IMR-90 (cell line): ENCODE measurements around the gene R3HDM2. TPM values are rescaled to one million over a fixed set of nuclear protein-coding genes. Genes with fewer than 3 reads are reported as not detected.
A peak's percentile ranks its signal among the peaks of the same experiment; 100 is the strongest.

Source experiments
- ATAC-seq: fragments of 200-7000 bp; cut with Tn5 transposase; 2 replicates; pipeline ENCODE4 v1.9.1; 2020; ENCODE audit warnings: low read depth, mild to moderate bottlenecking, moderate library complexity
- BruUV-seq: library from RNA; stranded (reverse); fragments of 400-500 nt; replicated peaks from 2 replicates; lab custom pipeline; 2021; lab: Mats Ljungman, UMichigan
- CTCF ChIA-PET: fragments of 300-600 bp; formaldehyde crosslinking; extraction: SDS; loops from one replicate; lab custom pipeline; 2021; ENCODE audit warnings: antibody characterized with exemption; lab: Yijun Ruan, JAX
- POLR2A ChIA-PET: fragments of 300-600 bp; sonication (Branson Sonifier 250); formaldehyde crosslinking; loops from one replicate; lab custom pipeline; 2022; ENCODE audit warnings: antibody characterized with exemption; ENCODE audit not compliant: unreplicated experiment; lab: Charles Lee
- DNase-seq: peaks from one replicate; pipeline ENCODE4 v3.0.0; 2013
- H2AFZ ChIP-seq: replicated peaks from 2 replicates; pipeline ENCODE3; 2013; ENCODE audit warnings: low read length, mild to moderate bottlenecking; ENCODE audit not compliant: poor library complexity
- H2AK5ac ChIP-seq: 2 replicates; pipeline ENCODE4 v1.6.1; 2013; ENCODE audit warnings: low read depth, low read length, inconsistent platforms
- H2AK9ac ChIP-seq: replicated peaks from 2 replicates; pipeline ENCODE3; 2013; ENCODE audit warnings: mild to moderate bottlenecking, low read depth, low read length, moderate library complexity; ENCODE audit not compliant: poor library complexity
- H2BK120ac ChIP-seq: 2 replicates; pipeline ENCODE4 v1.6.1; 2013; ENCODE audit warnings: low read depth, low read length, inconsistent platforms
- H2BK15ac ChIP-seq: 3 replicates; pipeline ENCODE4 v1.6.1; 2013; ENCODE audit warnings: low read depth, low read length, inconsistent platforms
- H2BK20ac ChIP-seq: 2 replicates; pipeline ENCODE4 v1.6.1; 2013; ENCODE audit warnings: low read depth, mild to moderate bottlenecking, inconsistent platforms, low read length, moderate library complexity
- H2BK5ac ChIP-seq: 2 replicates; pipeline ENCODE4 v1.6.1; 2013; ENCODE audit warnings: mild to moderate bottlenecking, low read depth, low read length, inconsistent platforms; ENCODE audit not compliant: poor library complexity, severe bottlenecking
- H3K14ac ChIP-seq: replicated peaks from 2 replicates; pipeline ENCODE4 v1.6.1; 2013; ENCODE audit warnings: low read depth, low read length, inconsistent platforms
- H3K18ac ChIP-seq: 2 replicates; pipeline ENCODE4 v1.6.1; 2013; ENCODE audit warnings: low read depth, low read length, control low read depth
- H3K23ac ChIP-seq: 2 replicates; pipeline ENCODE4 v1.6.1; 2013; ENCODE audit warnings: low read depth, low read length, inconsistent platforms
- H3K27ac ChIP-seq: 2 replicates; pipeline ENCODE4 v1.5.1; 2013; ENCODE audit warnings: mild to moderate bottlenecking, control low read depth, low read length; ENCODE audit not compliant: insufficient read depth
- H3K27me3 ChIP-seq: 2 replicates; pipeline ENCODE4 v1.6.1; 2013; ENCODE audit warnings: low read length; ENCODE audit not compliant: control insufficient read depth, insufficient read depth
- H3K36me3 ChIP-seq: 2 replicates; pipeline ENCODE4 v1.6.1; 2013; ENCODE audit warnings: low read length, mixed read lengths; ENCODE audit not compliant: control insufficient read depth, insufficient read depth
- H3K4ac ChIP-seq: 2 replicates; pipeline ENCODE4 v1.6.1; 2013; ENCODE audit warnings: low read depth, low read length, inconsistent platforms
- H3K4me1 ChIP-seq: 2 replicates; pipeline ENCODE4 v1.6.1; 2013; ENCODE audit warnings: low read length, mixed read lengths; ENCODE audit not compliant: control insufficient read depth, insufficient read depth
- H3K4me2 ChIP-seq: 2 replicates; pipeline ENCODE4 v1.6.1; 2013; ENCODE audit warnings: low read depth, mild to moderate bottlenecking, control low read depth, low read length, moderate library complexity
- H3K4me3 ChIP-seq: 2 replicates; pipeline ENCODE4 v1.5.1; 2013; ENCODE audit warnings: low read depth, mild to moderate bottlenecking, control low read depth, low read length, moderate library complexity; ENCODE audit not compliant: insufficient read depth
- H3K56ac ChIP-seq: 2 replicates; pipeline ENCODE4 v1.6.1; 2013; ENCODE audit warnings: low read length, inconsistent platforms; ENCODE audit not compliant: insufficient read depth; ENCODE audit errors: extremely low read depth
- H3K79me1 ChIP-seq, 2 experiments: 2 replicates each; pipeline ENCODE4 v1.6.1; 2013; ENCODE audit warnings: low read length in 2 of 2, inconsistent platforms in 1 of 2, low read depth in 1 of 2
- H3K9ac ChIP-seq: 2 replicates; pipeline ENCODE4 v1.6.1; 2013; ENCODE audit warnings: low read depth, low read length, control low read depth
- H3K9me1 ChIP-seq: 2 replicates; pipeline ENCODE4 v1.6.1; 2013; ENCODE audit warnings: low read length, inconsistent platforms; ENCODE audit not compliant: insufficient read depth
- H3K9me3 ChIP-seq: 2 replicates; pipeline ENCODE4 v1.6.1; 2013; ENCODE audit warnings: low read length; ENCODE audit not compliant: control insufficient read depth, insufficient read depth
- H4K20me1 ChIP-seq: 2 replicates; pipeline ENCODE4 v1.6.1; 2013; ENCODE audit warnings: low read length, inconsistent platforms; ENCODE audit not compliant: insufficient read depth
- H4K5ac ChIP-seq: 2 replicates; pipeline ENCODE4 v1.6.1; 2013; ENCODE audit warnings: mild to moderate bottlenecking, low read depth, low read length, control low read depth
- H4K8ac ChIP-seq, 2 experiments: 2 replicates each; pipeline ENCODE4 v1.6.1; 2013; ENCODE audit warnings: low read depth in 2 of 2, low read length in 2 of 2, control low read depth in 1 of 2, inconsistent platforms in 1 of 2
- H4K91ac ChIP-seq: 2 replicates; pipeline ENCODE4 v1.6.1; 2013; ENCODE audit warnings: low read depth, low read length, inconsistent platforms; ENCODE audit not compliant: insufficient read depth
- BHLHE40 ChIP-seq: fragments of 150-350 bp; IDR thresholded peaks from 2 replicates; pipeline ENCODE4 v1.6.1; 2016; ENCODE audit warnings: mild to moderate bottlenecking, low read depth, low read length
- MAFK ChIP-seq: IDR thresholded peaks from 2 replicates; pipeline ENCODE4 v1.6.1; 2012; ENCODE audit warnings: low read depth, low read length, improper control_type of control experiment
- RCOR1 ChIP-seq: IDR thresholded peaks from 2 replicates; pipeline ENCODE4 v1.6.1; 2012; ENCODE audit warnings: mild to moderate bottlenecking, low read length, improper control_type of control experiment; ENCODE audit not compliant: insufficient replicate concordance
- WGBS, 2 experiments: methylation state at CpG; one replicate each; pipeline versions ENCODE4 v1.1.5 to v1.1.7; 2013; ENCODE audit warnings: missing lambda C conversion rate in 2 of 2; ENCODE audit not compliant: insufficient read length in 1 of 2; ENCODE audit errors: extremely low coverage in 2 of 2; 5-methylcytosine and 5-hydroxymethylcytosine counted together
- dilution Hi-C: fragments of 300-500 bp; cut with HindIII; formaldehyde crosslinking; loops from one replicate; pipeline ENCODE4 v1.14.3; 2018; ENCODE audit warnings: low sequenced_read_pairs; ENCODE audit not compliant: unreplicated experiment
- in situ Hi-C: fragments of 300-500 bp; cut with MboI; formaldehyde crosslinking; loops from 3 replicates; pipeline ENCODE4 v1.14.3; 2019; ENCODE audit warnings: low sequenced_read_pairs, inconsistent platforms, mixed read lengths
- intact Hi-C: fragments of 100-400 bp; cut with micrococcal nuclease; formaldehyde crosslinking; loops from 2 replicates; pipeline ENCODE4 v1.10.0; 2022
- microRNA-seq, 2 experiments: library from miRNA; stranded (forward) in 1 of 2; unstranded in 1 of 2; fragments of 10-50 nt in 1 of 2; fragments of <30 nt in 1 of 2; gene quantifications in 1 of 2; microRNA quantifications in 1 of 2; one replicate each; pipeline versions ENCODE3 to v1.1.0; 2013 to 2020; ENCODE audit not compliant: insufficient read depth in 1 of 2, insufficient read length in 1 of 2, unreplicated experiment in 1 of 2
- polyA plus RNA-seq, 3 experiments: library from polyadenylated mRNA; depleted of rRNA; stranded (reverse); fragments of >200 nt; gene quantifications; 2 replicates each; pipeline ENCODE4 v1.2.3, GENCODE V29; 2012; ENCODE audit warnings: low replicate concordance in 1 of 3
- small RNA-seq, 5 experiments: library from RNA; depleted of rRNA; stranded (forward); fragments of <200 nt; gene quantifications; one replicate each; pipeline ENCODE3, GENCODE V24; 2012
- total RNA-seq: library from RNA; depleted of rRNA; stranded (reverse); fragments of >200 nt; gene quantifications from 2 replicates; pipeline ENCODE4 v1.2.3, GENCODE V29; 2012; rRNA removed
- TF ChIP-seq, protein P1 (sequence below): fragments of 150-350 bp; IDR thresholded peaks from 2 replicates; pipeline ENCODE4 v1.6.1; 2016; ENCODE audit warnings: low read depth, mild to moderate bottlenecking, low read length, moderate library complexity, borderline replicate concordance

The R3HDM2 gene
- total and polyA plus RNA-seq, 2 of the 4 experiments (the other 2 are of a cell fraction), result 7.5 to 28.4 TPM

- WGBS, 2 experiments, result 100% methylated on average over 5 of the region's 11 CpGs; no CpG with 5 or more reads in 1 of the 2 experiments
Observed at GRCh38 chr12:57203791-57204190, 227.1 kb downstream of the R3HDM2 start.

More at GRCh38 chr12:57203791-57204190, 227.1 kb downstream of the R3HDM2 start:
- dilution Hi-C loops, result no loop called here
- H3K27me3 ChIP-seq, result no peaks in the 10 kb centered on the region
- H3K9me3 ChIP-seq, result no peaks in the 10 kb centered on the region
- no peak overlapping the region for H4K8ac ChIP-seq
- no peak overlapping the region for H2AK9ac ChIP-seq
- TF ChIP-seq BHLHE40 (no peak), MAFK (no peak), RCOR1 (no peak)
- TF ChIP-seq, protein P1, sequence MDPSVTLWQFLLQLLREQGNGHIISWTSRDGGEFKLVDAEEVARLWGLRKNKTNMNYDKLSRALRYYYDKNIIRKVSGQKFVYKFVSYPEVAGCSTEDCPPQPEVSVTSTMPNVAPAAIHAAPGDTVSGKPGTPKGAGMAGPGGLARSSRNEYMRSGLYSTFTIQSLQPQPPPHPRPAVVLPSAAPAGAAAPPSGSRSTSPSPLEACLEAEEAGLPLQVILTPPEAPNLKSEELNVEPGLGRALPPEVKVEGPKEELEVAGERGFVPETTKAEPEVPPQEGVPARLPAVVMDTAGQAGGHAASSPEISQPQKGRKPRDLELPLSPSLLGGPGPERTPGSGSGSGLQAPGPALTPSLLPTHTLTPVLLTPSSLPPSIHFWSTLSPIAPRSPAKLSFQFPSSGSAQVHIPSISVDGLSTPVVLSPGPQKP, result no peak
- H2BK5ac ChIP-seq, result no peak overlapping the region
- in situ Hi-C loops, result no loop called here
- POLR2A ChIA-PET, result no interaction called here
- H4K5ac ChIP-seq, result no peak overlapping the region
- no peak for ATAC-seq
- DNase-seq, result no peak
- intact Hi-C loops, result no loop called here
- H2AFZ ChIP-seq, result peak overlapping the region; percentile 32
- no peaks in the 10 kb centered on the region for H3K4me1 ChIP-seq
- H3K36me3 ChIP-seq, result peaks cover 96% of the 10 kb centered on the region
- H3K4me3 ChIP-seq, result no peak overlapping the region
- no peak overlapping the region for H3K56ac ChIP-seq
- no peak overlapping the region for H3K9ac ChIP-seq
- H3K14ac ChIP-seq, result no peak overlapping the region
- no peak overlapping the region for H3K18ac ChIP-seq
- H3K4me2 ChIP-seq, result no peak overlapping the region
- H3K4ac ChIP-seq, result no peak overlapping the region
- no peak overlapping the region for H3K23ac ChIP-seq
- no peak overlapping the region for H4K91ac ChIP-seq
- peaks cover 8% of the 10 kb centered on the region for H4K20me1 ChIP-seq
- CTCF ChIA-PET, result no interaction called here
- H2BK120ac ChIP-seq, result no peak overlapping the region
- no peak overlapping the region for H3K27ac ChIP-seq
- no peaks in the 10 kb centered on the region for H3K9me1 ChIP-seq
- peaks cover 4 to 11% of the 10 kb centered on the region in 2 experiments; a peak in 2 of 4 replicates for H3K79me1 ChIP-seq
- no peak overlapping the region for H2BK20ac ChIP-seq
- no peak overlapping the region for H2AK5ac ChIP-seq
- BruUV-seq, result no TSS peak
- H2BK15ac ChIP-seq, result no peak overlapping the region

Small RNA genes lying within 50 kb of the gene (microRNA-seq; reads per million reads assigned to microRNA genes)
- not detected for gene RNU6-879P (ENCODE audit: insufficient read depth, insufficient read length)

Small RNA genes lying within 50 kb of the gene (small RNA-seq; reads per million reads assigned to genes)
- gene RNU6-879P, result 0 reads per million in 5 experiments

Other genes starting within 250 kb of the R3HDM2 start
- gene NXPH4, start 214.2 kb downstream of the R3HDM2 start, total RNA-seq, result 0.36 and 0.56 TPM in 2 replicates
- 3.3 and 3.8 TPM in 2 replicates for gene NXPH4, start 214.2 kb downstream of the R3HDM2 start, polyA plus RNA-seq (2012; rRNA removed)
- gene SHMT2, start 201.3 kb downstream of the R3HDM2 start, total RNA-seq, result 225 and 266 TPM in 2 replicates
- 302 and 364 TPM in 2 replicates for gene SHMT2, start 201.3 kb downstream of the R3HDM2 start, polyA plus RNA-seq (2012; rRNA removed)
- under 0.01 and 0.18 TPM in 2 replicates for gene STAC3, start 179.9 kb downstream of the R3HDM2 start, total RNA-seq
- gene STAC3, start 179.9 kb downstream of the R3HDM2 start, polyA plus RNA-seq (2012; rRNA removed), result 0.67 and 0.80 TPM in 2 replicates
- gene INHBC, start 3.7 kb upstream of the R3HDM2 start, total RNA-seq, result not detected in 2 replicates
- gene INHBC, start 3.7 kb upstream of the R3HDM2 start, polyA plus RNA-seq (2012; rRNA removed), result 0.06 and 0.09 TPM in 2 replicates
- 0.56 and 0.90 TPM in 2 replicates for gene INHBE, start 24.3 kb upstream of the R3HDM2 start, total RNA-seq
- gene INHBE, start 24.3 kb upstream of the R3HDM2 start, polyA plus RNA-seq (2012; rRNA removed), result 1.2 and 1.7 TPM in 2 replicates
- gene GLI1, start 28.7 kb upstream of the R3HDM2 start, total RNA-seq, result 1.3 and 1.4 TPM in 2 replicates
- gene GLI1, start 28.7 kb upstream of the R3HDM2 start, polyA plus RNA-seq (2012; rRNA removed), result 3.6 and 3.8 TPM in 2 replicates
- gene ARHGAP9, start 48.8 kb upstream of the R3HDM2 start, total RNA-seq, result 0.18 and 0.28 TPM in 2 replicates
- 0.65 and 0.79 TPM in 2 replicates for gene ARHGAP9, start 48.8 kb upstream of the R3HDM2 start, polyA plus RNA-seq (2012; rRNA removed)
- 127 and 156 TPM in 2 replicates for gene MARS1, start 57.0 kb upstream of the R3HDM2 start, total RNA-seq
- 164 and 167 TPM in 2 replicates for gene MARS1, start 57.0 kb upstream of the R3HDM2 start, polyA plus RNA-seq (2012; rRNA removed)
- 12.2 and 19.4 TPM in 2 replicates for gene DDIT3, start 89.5 kb upstream of the R3HDM2 start, total RNA-seq
- 29.8 and 54.4 TPM in 2 replicates for gene DDIT3, start 89.5 kb upstream of the R3HDM2 start, polyA plus RNA-seq (2012; rRNA removed)
- 0.90 and 1.4 TPM in 2 replicates for gene MBD6, start 91.8 kb upstream of the R3HDM2 start, total RNA-seq
- 7.9 and 9.3 TPM in 2 replicates for gene MBD6, start 91.8 kb upstream of the R3HDM2 start, polyA plus RNA-seq (2012; rRNA removed)
- gene DCTN2, start 116.1 kb upstream of the R3HDM2 start, total RNA-seq, result 114 and 125 TPM in 2 replicates
- gene DCTN2, start 116.1 kb upstream of the R3HDM2 start, polyA plus RNA-seq (2012; rRNA removed), result 107 and 130 TPM in 2 replicates
- under 0.01 and 0.18 TPM in 2 replicates for gene KIF5A, start 119.0 kb upstream of the R3HDM2 start, total RNA-seq
- gene KIF5A, start 119.0 kb upstream of the R3HDM2 start, polyA plus RNA-seq (2012; rRNA removed), result 0.09 and 0.15 TPM in 2 replicates
- gene PIP4K2C, start 160.1 kb upstream of the R3HDM2 start, total RNA-seq, result 12.5 and 14.4 TPM in 2 replicates
- gene PIP4K2C, start 160.1 kb upstream of the R3HDM2 start, polyA plus RNA-seq (2012; rRNA removed), result 20.0 and 23.1 TPM in 2 replicates
- gene DTX3, start 173.8 kb upstream of the R3HDM2 start, total RNA-seq, result 2.8 and 2.9 TPM in 2 replicates
- gene DTX3, start 173.8 kb upstream of the R3HDM2 start, polyA plus RNA-seq (2012; rRNA removed), result 13.1 and 14.6 TPM in 2 replicates
- gene ARHGEF25, start 180.4 kb upstream of the R3HDM2 start, total RNA-seq, result 6.3 and 7.8 TPM in 2 replicates
- 17.1 and 17.9 TPM in 2 replicates for gene ARHGEF25, start 180.4 kb upstream of the R3HDM2 start, polyA plus RNA-seq (2012; rRNA removed)
- 0.18 and 0.28 TPM in 2 replicates for gene B4GALNT1, start 202.2 kb upstream of the R3HDM2 start, total RNA-seq
- gene B4GALNT1, start 202.2 kb upstream of the R3HDM2 start, polyA plus RNA-seq (2012; rRNA removed), result 0.62 and 0.66 TPM in 2 replicates